ENCODE data around the gene PYCARD.
"Not testable (repeated sequence)": the region's sequence is repeated elsewhere in the genome, so short reads cannot be mapped to it uniquely, and the experiment has no call there.

The PYCARD gene

GRCh38 chr16:31202414-31203375 lies at the start of gene PYCARD:
Gene PYCARD, minus strand, starts transcription at chr16:31202760. Its CDS starts 70 bp downstream, at chr16:31202690.
- no peak for DNase-seq (ENCODE audit: low spot score)

GRCh38 chr16:31251435-31251834 lies 48.9 kb upstream of the PYCARD start:
- no peak for DNase-seq (ENCODE audit: low spot score)

GRCh38 chr16:31250782-31251384 lies 48.3 kb upstream of the PYCARD start:
- no peak for DNase-seq (ENCODE audit: low spot score)

GRCh38 chr16:31248344-31248743 lies 45.8 kb upstream of the PYCARD start:
- DNase-seq (ENCODE audit: low spot score) = no peak

GRCh38 chr16:31246296-31246695 lies 43.7 kb upstream of the PYCARD start:
- DNase-seq (ENCODE audit: low spot score) = no peak

GRCh38 chr16:31245598-31245997 lies 43.0 kb upstream of the PYCARD start:
- not testable (repeated sequence) for DNase-seq (ENCODE audit: low spot score)

GRCh38 chr16:31243734-31244670 lies 41.4 kb upstream of the PYCARD start:
- DNase-seq (ENCODE audit: low spot score) = no peak

GRCh38 chr16:31242206-31242605 lies 39.6 kb upstream of the PYCARD start:
- no peak for DNase-seq (ENCODE audit: low spot score)

GRCh38 chr16:31238041-31238440 lies 35.5 kb upstream of the PYCARD start:
- no peak for DNase-seq (ENCODE audit: low spot score)

- DNase-seq (ENCODE audit: low spot score) = no peak
These were observed 26.9 kb upstream of the PYCARD start for GRCh38 chr16:31229501-31229900.

GRCh38 chr16:31228206-31228605 lies 25.6 kb upstream of the PYCARD start:
- DNase-seq (ENCODE audit: low spot score) = no peak

- no peak for DNase-seq (ENCODE audit: low spot score)
These were observed 22.6 kb upstream of the PYCARD start for GRCh38 chr16:31225193-31225592.

GRCh38 chr16:31224092-31224955 lies 21.8 kb upstream of the PYCARD start:
- DNase-seq (ENCODE audit: low spot score) = peak; percentile 5

- DNase-seq (ENCODE audit: low spot score) = no peak
These were observed 20.5 kb upstream of the PYCARD start for GRCh38 chr16:31223044-31223443.

GRCh38 chr16:31221357-31222160 lies 19.0 kb upstream of the PYCARD start:
- no peak for DNase-seq (ENCODE audit: low spot score)

- DNase-seq (ENCODE audit: low spot score) = no peak
These were observed 16.7 kb upstream of the PYCARD start for GRCh38 chr16:31219154-31219741.

- no peak for DNase-seq (ENCODE audit: low spot score)
These were observed 14.6 kb upstream of the PYCARD start for GRCh38 chr16:31217136-31217530.

- DNase-seq (ENCODE audit: low spot score) = no peak
These were observed 14.0 kb upstream of the PYCARD start, which contains the start of gene PYDC1 for GRCh38 chr16:31216422-31217135. Gene PYDC1, minus strand, starts transcription at chr16:31217135. Its CDS starts 107 bp downstream, at chr16:31217028.
